ENCODE results near the gene TOX2.

- TF ChIP-seq CTCF (IDR thresholded peaks at IDR 0.05 in 8 of 11, conservative IDR thresholded peaks at IDR 0.05 in 3 of 11): no peak
- no peak for TF ChIP-seq POLR2A (IDR thresholded peaks at IDR 0.05)
- no peak for TF ChIP-seq POLR2AphosphoS5 (IDR thresholded peaks at IDR 0.05)
These were observed 39.4 kb downstream of the TOX2 start for GRCh38 chr20:43953919-43954592.
